HepG2 (cell line): ENCODE results near the gene KCNH6. TPM values are rescaled to one million over a fixed set of nuclear protein-coding genes. Genes with fewer than 3 reads are reported as not detected.

Experiments
- ARID2 ChIP-seq: sonication (generic); formaldehyde crosslinking; IDR thresholded peaks from 2 replicates; pipeline ENCODE4 v1.8.1; 2022; ENCODE audit warnings: mild to moderate bottlenecking, missing genetic modification reagents, borderline replicate concordance
- ATM ChIP-seq: fragments of 450-650 bp; IDR thresholded peaks from 2 replicates; pipeline ENCODE4 v1.7.1; 2017; ENCODE audit warnings: mild to moderate bottlenecking, borderline replicate concordance
- CC2D1A ChIP-seq: sonication (generic); formaldehyde crosslinking; IDR thresholded peaks from 2 replicates; pipeline ENCODE4 v1.8.1; 2023; ENCODE audit warnings: mild to moderate bottlenecking, missing genetic modification reagents
- KDM5A ChIP-seq: fragments of 200-600 bp; sonication (generic); IDR thresholded peaks from 2 replicates; pipeline ENCODE4 v1.7.0; 2018; ENCODE audit warnings: antibody characterized with exemption, mild to moderate bottlenecking, low read length, borderline replicate concordance
- KLF9 ChIP-seq: IDR thresholded peaks from 2 replicates; pipeline ENCODE4 v1.6.1; 2016; ENCODE audit warnings: low read depth
- MAFG ChIP-seq: sonication (generic); formaldehyde crosslinking; IDR thresholded peaks from 2 replicates; pipeline ENCODE4 v1.5.1; 2020; ENCODE audit warnings: mild to moderate bottlenecking, missing genetic modification reagents
- MYNN ChIP-seq: sonication (generic); formaldehyde crosslinking; IDR thresholded peaks from 2 replicates; pipeline ENCODE4 v1.4.0; 2020; ENCODE audit warnings: mild to moderate bottlenecking, low read depth, missing genetic modification reagents
- NFKB2 ChIP-seq: sonication (generic); formaldehyde crosslinking; IDR thresholded peaks from 2 replicates; pipeline ENCODE4 v1.4.0; 2020; ENCODE audit warnings: missing genetic modification reagents, borderline replicate concordance
- NR1H2 ChIP-seq: sonication (generic); formaldehyde crosslinking; IDR thresholded peaks from 2 replicates; pipeline ENCODE4 v1.8.1; 2022; ENCODE audit warnings: low read depth, missing genetic modification reagents, borderline replicate concordance
- POLR2G ChIP-seq: fragments of 200-400 bp; formaldehyde crosslinking; IDR thresholded peaks from 2 replicates; pipeline ENCODE4 v1.6.1; 2018; ENCODE audit warnings: mild to moderate bottlenecking, low read depth, low read length, moderate library complexity
- PREB ChIP-seq: sonication (generic); formaldehyde crosslinking; IDR thresholded peaks from 2 replicates; pipeline ENCODE4 v1.4.0; 2020; ENCODE audit warnings: missing genetic modification reagents
- RBM39 ChIP-seq: fragments of 200-400 bp; formaldehyde crosslinking; IDR thresholded peaks from one replicate; pipeline ENCODE4 v1.6.1; 2018; ENCODE audit warnings: antibody characterized with exemption, mild to moderate bottlenecking, low read depth, low read length; ENCODE audit not compliant: poor library complexity, severe bottlenecking
- RFX1 ChIP-seq: fragments of 450-650 bp; IDR thresholded peaks from 2 replicates; pipeline ENCODE4 v1.6.1; 2017
- SCMH1 ChIP-seq: sonication (generic); formaldehyde crosslinking; IDR thresholded peaks from 2 replicates; pipeline ENCODE4 v1.9.0; 2021; ENCODE audit warnings: missing genetic modification reagents, mild to moderate bottlenecking, borderline replicate concordance
- SMAD3 ChIP-seq: sonication (generic); formaldehyde crosslinking; IDR thresholded peaks from 2 replicates; pipeline ENCODE4 v1.4.0; 2020; ENCODE audit warnings: missing genetic modification reagents
- TEAD3 ChIP-seq: optimal IDR thresholded peaks from 2 replicates; pipeline ENCODE3; 2016; ENCODE audit warnings: borderline replicate concordance
- TOPORS ChIP-seq: sonication (generic); formaldehyde crosslinking; IDR thresholded peaks from 2 replicates; pipeline ENCODE4 v1.8.0; 2023; ENCODE audit warnings: mild to moderate bottlenecking, missing genetic modification reagents
- YY1 ChIP-seq: IDR thresholded peaks from 2 replicates; pipeline ENCODE4 v1.6.1; 2011; ENCODE audit warnings: low read length, low read depth, moderate library complexity, mild to moderate bottlenecking; ENCODE audit not compliant: insufficient read depth, insufficient replicate concordance
- ZNF17 ChIP-seq: sonication (generic); formaldehyde crosslinking; IDR thresholded peaks from 2 replicates; pipeline ENCODE4 v1.5.0; 2020; ENCODE audit warnings: mild to moderate bottlenecking, missing genetic modification reagents
- ZNF335 ChIP-seq: sonication (generic); formaldehyde crosslinking; IDR thresholded peaks from 2 replicates; pipeline ENCODE4 v1.4.0; 2020; ENCODE audit warnings: missing genetic modification reagents
- ZNF550 ChIP-seq: sonication (generic); formaldehyde crosslinking; IDR thresholded peaks from 2 replicates; pipeline ENCODE4 v1.4.0; 2020; ENCODE audit warnings: mild to moderate bottlenecking, missing genetic modification reagents, borderline replicate concordance
- ZNF598 ChIP-seq: sonication (generic); formaldehyde crosslinking; IDR thresholded peaks from 2 replicates; pipeline ENCODE4 v1.5.1; 2020; ENCODE audit warnings: mild to moderate bottlenecking, missing genetic modification reagents, borderline replicate concordance
- ZNF709 ChIP-seq: sonication (generic); formaldehyde crosslinking; IDR thresholded peaks from 2 replicates; pipeline ENCODE4 v1.5.0; 2020; ENCODE audit warnings: mild to moderate bottlenecking, missing genetic modification reagents
- ZNF775 ChIP-seq: sonication (generic); formaldehyde crosslinking; IDR thresholded peaks from 2 replicates; pipeline ENCODE4 v1.4.0; 2020; ENCODE audit warnings: missing genetic modification reagents, mild to moderate bottlenecking, moderate library complexity, borderline replicate concordance
- ZNF776 ChIP-seq: sonication (generic); formaldehyde crosslinking; IDR thresholded peaks from 2 replicates; pipeline ENCODE4 v1.4.0; 2020; ENCODE audit warnings: mild to moderate bottlenecking, missing genetic modification reagents
- ZSCAN20 ChIP-seq: sonication (generic); formaldehyde crosslinking; IDR thresholded peaks from 2 replicates; pipeline ENCODE4 v1.4.0; 2020; ENCODE audit warnings: missing genetic modification reagents, mild to moderate bottlenecking, borderline replicate concordance
- ZZZ3 ChIP-seq: sonication (generic); formaldehyde crosslinking; IDR thresholded peaks from 2 replicates; pipeline ENCODE4 v1.4.0; 2020; ENCODE audit warnings: missing genetic modification reagents, mild to moderate bottlenecking, borderline replicate concordance
- polyA plus RNA-seq, 8 experiments: library from polyadenylated mRNA; depleted of rRNA in 3 of 8; stranded (reverse) in 7 of 8; unstranded in 1 of 8; fragments of >200 nt; fragmentation: Illumina TruSeq in 4 of 8; extraction: Trizol in 4 of 8; gene quantifications; 2 replicates each; pipeline versions ENCODE4 v1.2.1 to v1.2.3, GENCODE V29; 2011 to 2016; ENCODE audit warnings: low read depth in 4 of 8, missing spikeins in 1 of 8, mixed read lengths in 1 of 8; ENCODE audit not compliant: insufficient read depth in 1 of 8
- total RNA-seq, 5 experiments: library from RNA; depleted of rRNA; stranded (reverse); fragments of >200 nt; fragmentation: Illumina TruSeq; extraction: Trizol; gene quantifications; 2 replicates each; pipeline ENCODE4 v1.2.3, GENCODE V29; 2016; ENCODE audit warnings: low read depth in 1 of 5
- TF ChIP-seq, protein P1 (sequence below): IDR thresholded peaks from 2 replicates; pipeline ENCODE4 v1.6.1; 2016

Gene KCNH6
- total and polyA plus RNA-seq, 2 of the 13 experiments (the other 11 are each of a cell fraction or from before 2014, with no cell fraction given) = 0.05 to 0.18 TPM

GRCh38 chr17:63519972-63520882, 2.9 kb upstream of the KCNH6 start (continued):
- TF ChIP-seq NFKB2 (peak; percentile 53; the same call in 1 of the 2 replicates), NR1H2 (CRISPR knock-in tag) (no peak), ZZZ3 (CRISPR knock-in tag) (no peak), RFX1 (peak; percentile 70), ZNF598 (CRISPR knock-in tag) (no peak), RBM39 (peak; percentile 59), ATM (no peak), ARID2 (no peak), KDM5A (no peak), YY1 (peak; percentile 27), ZNF17 (CRISPR knock-in tag) (no peak), KLF9 (CRISPR knock-in tag) (peak; percentile 10; the same call in 1 of the 2 replicates), MYNN (CRISPR knock-in tag) (no peak), ZNF335 (CRISPR knock-in tag) (peak; percentile 65; the same call in 1 of the 2 replicates), ZNF550 (CRISPR knock-in tag) (no peak), SCMH1 (CRISPR knock-in tag) (no peak), ZNF709 (CRISPR knock-in tag) (no peak), SMAD3 (peak; percentile 94; the same call in 1 of the 2 replicates), TEAD3 (CRISPR knock-in tag) (peak; percentile 79), POLR2G (no peak), ZSCAN20 (CRISPR knock-in tag) (no peak), ZNF776 (no peak), MAFG (CRISPR knock-in tag) (no peak), CC2D1A (CRISPR knock-in tag) (no peak), ZNF775 (CRISPR knock-in tag) (no peak), TOPORS (0 out of 2 replicates have a peak, but pooled peaks have one; percentile 13), PREB (CRISPR knock-in tag) (no peak)
- TF ChIP-seq, protein P1, sequence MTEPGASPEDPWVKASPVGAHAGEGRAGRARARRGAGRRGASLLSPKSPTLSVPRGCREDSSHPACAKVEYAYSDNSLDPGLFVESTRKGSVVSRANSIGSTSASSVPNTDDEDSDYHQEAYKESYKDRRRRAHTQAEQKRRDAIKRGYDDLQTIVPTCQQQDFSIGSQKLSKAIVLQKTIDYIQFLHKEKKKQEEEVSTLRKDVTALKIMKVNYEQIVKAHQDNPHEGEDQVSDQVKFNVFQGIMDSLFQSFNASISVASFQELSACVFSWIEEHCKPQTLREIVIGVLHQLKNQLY (CRISPR knock-in tag) = peak; percentile 87
